Choroid plexus epithelial cell (primary cell): ENCODE results near the gene MUC4.
A peak's percentile ranks its signal among the peaks of the same experiment; 100 is the strongest.

Source experiments
- DNase-seq: peaks from one replicate; pipeline ENCODE4 v3.0.0-alpha.2; 2010; ENCODE audit warnings: low read depth
- H3K4me3 ChIP-seq: 2 replicates; pipeline ENCODE4 v1.5.1; 2011; ENCODE audit warnings: low read depth, mild to moderate bottlenecking, control low read depth, low read length, moderate library complexity
- CTCF ChIP-seq: conservative IDR thresholded peaks from 2 replicates; pipeline ENCODE4 v1.5.1; 2011; ENCODE audit warnings: low read depth, mild to moderate bottlenecking, control low read depth, inconsistent platforms, low read length, moderate library complexity

MUC4 gene

GRCh38 chr3:195698647-195699387 lies 112.9 kb downstream of the MUC4 start:
- H3K4me3 ChIP-seq = no peak overlapping the region
- peak; percentile 38 for DNase-seq
- TF ChIP-seq CTCF = no peak

- no peak for TF ChIP-seq CTCF
- no peak overlapping the region for H3K4me3 ChIP-seq
- DNase-seq = no peak
Observed at GRCh38 chr3:195698325-195698646, 113.4 kb downstream of the MUC4 start.

- no peak overlapping the region for H3K4me3 ChIP-seq
- no peak for TF ChIP-seq CTCF
- peak; percentile 96 for DNase-seq
Observed at GRCh38 chr3:195697582-195698324, 114.0 kb downstream of the MUC4 start.
